ENCODE results near the gene RILPL1. TPM values are rescaled to one million over a fixed set of nuclear protein-coding genes. Genes with fewer than 3 reads are reported as not detected.
A peak's percentile ranks its signal among the peaks of the same experiment; 100 is the strongest.

The RILPL1 gene
- total and polyA plus RNA-seq, 9 of the 15 experiments (the other 6 are each of a cell fraction or from before 2014, with no cell fraction given): 0.25 to 10.6 (median 8.6) TPM

DNA sequence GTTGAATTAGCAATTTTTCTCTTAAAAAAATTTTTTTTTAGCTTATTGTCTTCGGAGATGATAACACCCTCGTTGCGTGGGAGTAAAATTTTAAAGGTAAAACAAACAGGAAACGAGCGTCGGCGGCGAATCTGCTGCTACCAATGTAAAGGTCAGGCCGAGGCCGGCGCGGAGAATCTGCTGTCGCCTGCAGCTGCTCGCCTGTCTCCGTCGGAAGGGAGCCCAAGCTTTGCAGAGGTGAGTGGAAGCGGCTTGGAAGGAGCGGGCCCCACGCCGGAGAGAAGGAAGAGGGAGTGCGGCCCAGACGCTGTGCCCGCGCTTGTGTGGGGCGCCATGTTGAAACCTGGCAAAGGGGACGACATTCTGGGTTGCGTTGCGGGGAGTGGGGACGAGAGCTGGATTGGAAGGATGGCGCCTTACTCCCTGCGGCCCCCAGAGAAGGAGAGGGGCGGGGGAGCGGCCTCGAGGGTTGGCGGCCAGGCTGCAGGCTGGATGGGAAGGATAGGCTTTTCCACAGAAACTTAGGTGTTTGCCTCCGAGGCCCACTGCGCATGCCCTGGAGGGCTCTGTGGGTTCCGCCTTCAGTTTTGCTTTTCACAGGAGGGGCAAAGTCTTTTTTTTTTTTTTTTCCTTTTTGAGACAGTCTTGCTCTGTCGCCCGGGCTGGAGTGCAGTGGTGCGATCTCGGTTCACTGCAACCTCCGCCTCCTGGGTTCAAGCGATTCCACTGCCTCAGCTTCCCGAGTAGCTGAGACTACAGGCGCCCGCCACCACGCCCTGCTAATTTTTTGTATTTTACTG, 75.3 kb downstream of the RILPL1 start, which contains the start of gene SNRNP35 (continued):
- TF ChIP-seq, protein P1, sequence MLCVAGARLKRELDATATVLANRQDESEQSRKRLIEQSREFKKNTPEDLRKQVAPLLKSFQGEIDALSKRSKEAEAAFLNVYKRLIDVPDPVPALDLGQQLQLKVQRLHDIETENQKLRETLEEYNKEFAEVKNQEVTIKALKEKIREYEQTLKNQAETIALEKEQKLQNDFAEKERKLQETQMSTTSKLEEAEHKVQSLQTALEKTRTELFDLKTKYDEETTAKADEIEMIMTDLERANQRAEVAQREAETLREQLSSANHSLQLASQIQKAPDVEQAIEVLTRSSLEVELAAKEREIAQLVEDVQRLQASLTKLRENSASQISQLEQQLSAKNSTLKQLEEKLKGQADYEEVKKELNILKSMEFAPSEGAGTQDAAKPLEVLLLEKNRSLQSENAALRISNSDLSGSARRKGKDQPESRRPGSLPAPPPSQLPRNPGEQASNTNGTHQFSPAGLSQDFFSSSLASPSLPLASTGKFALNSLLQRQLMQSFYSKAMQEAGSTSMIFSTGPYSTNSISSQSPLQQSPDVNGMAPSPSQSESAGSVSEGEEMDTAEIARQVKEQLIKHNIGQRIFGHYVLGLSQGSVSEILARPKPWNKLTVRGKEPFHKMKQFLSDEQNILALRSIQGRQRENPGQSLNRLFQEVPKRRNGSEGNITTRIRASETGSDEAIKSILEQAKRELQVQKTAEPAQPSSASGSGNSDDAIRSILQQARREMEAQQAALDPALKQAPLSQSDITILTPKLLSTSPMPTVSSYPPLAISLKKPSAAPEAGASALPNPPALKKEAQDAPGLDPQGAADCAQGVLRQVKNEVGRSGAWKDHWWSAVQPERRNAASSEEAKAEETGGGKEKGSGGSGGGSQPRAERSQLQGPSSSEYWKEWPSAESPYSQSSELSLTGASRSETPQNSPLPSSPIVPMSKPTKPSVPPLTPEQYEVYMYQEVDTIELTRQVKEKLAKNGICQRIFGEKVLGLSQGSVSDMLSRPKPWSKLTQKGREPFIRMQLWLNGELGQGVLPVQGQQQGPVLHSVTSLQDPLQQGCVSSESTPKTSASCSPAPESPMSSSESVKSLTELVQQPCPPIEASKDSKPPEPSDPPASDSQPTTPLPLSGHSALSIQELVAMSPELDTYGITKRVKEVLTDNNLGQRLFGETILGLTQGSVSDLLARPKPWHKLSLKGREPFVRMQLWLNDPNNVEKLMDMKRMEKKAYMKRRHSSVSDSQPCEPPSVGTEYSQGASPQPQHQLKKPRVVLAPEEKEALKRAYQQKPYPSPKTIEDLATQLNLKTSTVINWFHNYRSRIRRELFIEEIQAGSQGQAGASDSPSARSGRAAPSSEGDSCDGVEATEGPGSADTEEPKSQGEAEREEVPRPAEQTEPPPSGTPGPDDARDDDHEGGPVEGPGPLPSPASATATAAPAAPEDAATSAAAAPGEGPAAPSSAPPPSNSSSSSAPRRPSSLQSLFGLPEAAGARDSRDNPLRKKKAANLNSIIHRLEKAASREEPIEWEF (CRISPR knock-in tag; IDR thresholded peaks at IDR 0.05): no peak
- TF ChIP-seq, protein P2, sequence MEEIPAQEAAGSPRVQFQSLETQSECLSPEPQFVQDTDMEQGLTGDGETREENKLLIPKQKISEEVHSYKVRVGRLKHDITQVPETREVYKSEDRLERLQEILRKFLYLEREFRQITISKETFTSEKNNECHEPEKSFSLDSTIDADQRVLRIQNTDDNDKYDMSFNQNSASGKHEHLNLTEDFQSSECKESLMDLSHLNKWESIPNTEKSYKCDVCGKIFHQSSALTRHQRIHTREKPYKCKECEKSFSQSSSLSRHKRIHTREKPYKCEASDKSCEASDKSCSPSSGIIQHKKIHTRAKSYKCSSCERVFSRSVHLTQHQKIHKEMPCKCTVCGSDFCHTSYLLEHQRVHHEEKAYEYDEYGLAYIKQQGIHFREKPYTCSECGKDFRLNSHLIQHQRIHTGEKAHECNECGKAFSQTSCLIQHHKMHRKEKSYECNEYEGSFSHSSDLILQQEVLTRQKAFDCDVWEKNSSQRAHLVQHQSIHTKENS (CRISPR knock-in tag; IDR thresholded peaks at IDR 0.05): no peak
- TF ChIP-seq, protein P3, sequence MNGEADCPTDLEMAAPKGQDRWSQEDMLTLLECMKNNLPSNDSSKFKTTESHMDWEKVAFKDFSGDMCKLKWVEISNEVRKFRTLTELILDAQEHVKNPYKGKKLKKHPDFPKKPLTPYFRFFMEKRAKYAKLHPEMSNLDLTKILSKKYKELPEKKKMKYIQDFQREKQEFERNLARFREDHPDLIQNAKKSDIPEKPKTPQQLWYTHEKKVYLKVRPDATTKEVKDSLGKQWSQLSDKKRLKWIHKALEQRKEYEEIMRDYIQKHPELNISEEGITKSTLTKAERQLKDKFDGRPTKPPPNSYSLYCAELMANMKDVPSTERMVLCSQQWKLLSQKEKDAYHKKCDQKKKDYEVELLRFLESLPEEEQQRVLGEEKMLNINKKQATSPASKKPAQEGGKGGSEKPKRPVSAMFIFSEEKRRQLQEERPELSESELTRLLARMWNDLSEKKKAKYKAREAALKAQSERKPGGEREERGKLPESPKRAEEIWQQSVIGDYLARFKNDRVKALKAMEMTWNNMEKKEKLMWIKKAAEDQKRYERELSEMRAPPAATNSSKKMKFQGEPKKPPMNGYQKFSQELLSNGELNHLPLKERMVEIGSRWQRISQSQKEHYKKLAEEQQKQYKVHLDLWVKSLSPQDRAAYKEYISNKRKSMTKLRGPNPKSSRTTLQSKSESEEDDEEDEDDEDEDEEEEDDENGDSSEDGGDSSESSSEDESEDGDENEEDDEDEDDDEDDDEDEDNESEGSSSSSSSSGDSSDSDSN (IDR thresholded peaks at IDR 0.05; ENCODE audit: borderline replicate concordance in 1 of 2, low read depth in 2 of 2, low read length in 2 of 2): peak in 1 of 2 experiments; percentile 89; a peak in 1 of 4 replicates
- peak; percentile 72 for TF ChIP-seq NCOA6 (IDR thresholded peaks at IDR 0.05)
- TF ChIP-seq, protein P4, sequence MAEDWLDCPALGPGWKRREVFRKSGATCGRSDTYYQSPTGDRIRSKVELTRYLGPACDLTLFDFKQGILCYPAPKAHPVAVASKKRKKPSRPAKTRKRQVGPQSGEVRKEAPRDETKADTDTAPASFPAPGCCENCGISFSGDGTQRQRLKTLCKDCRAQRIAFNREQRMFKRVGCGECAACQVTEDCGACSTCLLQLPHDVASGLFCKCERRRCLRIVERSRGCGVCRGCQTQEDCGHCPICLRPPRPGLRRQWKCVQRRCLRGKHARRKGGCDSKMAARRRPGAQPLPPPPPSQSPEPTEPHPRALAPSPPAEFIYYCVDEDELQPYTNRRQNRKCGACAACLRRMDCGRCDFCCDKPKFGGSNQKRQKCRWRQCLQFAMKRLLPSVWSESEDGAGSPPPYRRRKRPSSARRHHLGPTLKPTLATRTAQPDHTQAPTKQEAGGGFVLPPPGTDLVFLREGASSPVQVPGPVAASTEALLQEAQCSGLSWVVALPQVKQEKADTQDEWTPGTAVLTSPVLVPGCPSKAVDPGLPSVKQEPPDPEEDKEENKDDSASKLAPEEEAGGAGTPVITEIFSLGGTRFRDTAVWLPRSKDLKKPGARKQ (CRISPR knock-in tag; IDR thresholded peaks at IDR 0.05): no peak
- TF ChIP-seq ZNF766 (CRISPR knock-in tag; conservative IDR thresholded peaks at IDR 0.05): peak; percentile 86
- TF ChIP-seq ATF1 (CRISPR knock-in tag; IDR thresholded peaks at IDR 0.05): no peak
- peak; percentile 87 for TF ChIP-seq ATF1 (tag; IDR thresholded peaks at IDR 0.05)
- TF ChIP-seq, protein P5, sequence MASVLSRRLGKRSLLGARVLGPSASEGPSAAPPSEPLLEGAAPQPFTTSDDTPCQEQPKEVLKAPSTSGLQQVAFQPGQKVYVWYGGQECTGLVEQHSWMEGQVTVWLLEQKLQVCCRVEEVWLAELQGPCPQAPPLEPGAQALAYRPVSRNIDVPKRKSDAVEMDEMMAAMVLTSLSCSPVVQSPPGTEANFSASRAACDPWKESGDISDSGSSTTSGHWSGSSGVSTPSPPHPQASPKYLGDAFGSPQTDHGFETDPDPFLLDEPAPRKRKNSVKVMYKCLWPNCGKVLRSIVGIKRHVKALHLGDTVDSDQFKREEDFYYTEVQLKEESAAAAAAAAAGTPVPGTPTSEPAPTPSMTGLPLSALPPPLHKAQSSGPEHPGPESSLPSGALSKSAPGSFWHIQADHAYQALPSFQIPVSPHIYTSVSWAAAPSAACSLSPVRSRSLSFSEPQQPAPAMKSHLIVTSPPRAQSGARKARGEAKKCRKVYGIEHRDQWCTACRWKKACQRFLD (CRISPR knock-in tag; IDR thresholded peaks at IDR 0.05): peak; percentile 49; the same call in 1 of the 2 replicates
- no peak for TF ChIP-seq PHF21A (IDR thresholded peaks at IDR 0.05; ENCODE audit: borderline replicate concordance, low read depth)
- no peak for TF ChIP-seq KLF10 (CRISPR knock-in tag; IDR thresholded peaks at IDR 0.05)
- TF ChIP-seq, protein P6, sequence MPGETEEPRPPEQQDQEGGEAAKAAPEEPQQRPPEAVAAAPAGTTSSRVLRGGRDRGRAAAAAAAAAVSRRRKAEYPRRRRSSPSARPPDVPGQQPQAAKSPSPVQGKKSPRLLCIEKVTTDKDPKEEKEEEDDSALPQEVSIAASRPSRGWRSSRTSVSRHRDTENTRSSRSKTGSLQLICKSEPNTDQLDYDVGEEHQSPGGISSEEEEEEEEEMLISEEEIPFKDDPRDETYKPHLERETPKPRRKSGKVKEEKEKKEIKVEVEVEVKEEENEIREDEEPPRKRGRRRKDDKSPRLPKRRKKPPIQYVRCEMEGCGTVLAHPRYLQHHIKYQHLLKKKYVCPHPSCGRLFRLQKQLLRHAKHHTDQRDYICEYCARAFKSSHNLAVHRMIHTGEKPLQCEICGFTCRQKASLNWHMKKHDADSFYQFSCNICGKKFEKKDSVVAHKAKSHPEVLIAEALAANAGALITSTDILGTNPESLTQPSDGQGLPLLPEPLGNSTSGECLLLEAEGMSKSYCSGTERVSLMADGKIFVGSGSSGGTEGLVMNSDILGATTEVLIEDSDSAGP (CRISPR knock-in tag; IDR thresholded peaks at IDR 0.05): 0 out of 2 replicates have a peak, but pooled peaks have one; percentile 18

Measured in K562 (cell line).